Measurements from ENCODE around the gene C19orf38. TPM values are rescaled to one million over a fixed set of nuclear protein-coding genes. Genes with fewer than 3 reads are reported as not detected.

The C19orf38 gene
- total RNA-seq, 4 donors from 2014 or later = 20.6 TPM; not detected in 3

GRCh38 chr19:10894911-10895213, 46.6 kb downstream of the C19orf38 start:
- H3K27me3 ChIP-seq = no peaks in the 10 kb centered on the region
- TF ChIP-seq CTCF (IDR thresholded peaks at IDR 0.05) (no peak), POLR2A (IDR thresholded peaks at IDR 0.05) (no peak)

GRCh38 chr19:10895363-10895762, 47.1 kb downstream of the C19orf38 start:
- TF ChIP-seq POLR2A (IDR thresholded peaks at IDR 0.05) (no peak), CTCF (IDR thresholded peaks at IDR 0.05) (no peak)
- Histone ChIP-seq H3K4me1 (peaks cover 0 to 52% (median 0%) of the 10 kb centered on the region in 4 donors), H3K27me3 (no peaks in the 10 kb centered on the region), H3K4me3 (no peak overlapping the region), H3K27ac (no peak overlapping the region), H3K9me3 (no peaks in the 10 kb centered on the region), H3K36me3 (no peaks in the 10 kb centered on the region)
- DNase-seq = no peak

More at GRCh38 chr19:10894911-10895213, 46.6 kb downstream of the C19orf38 start:
- peaks cover 0 to 52% (median 0%) of the 10 kb centered on the region in 4 donors for H3K4me1 ChIP-seq
- no peak overlapping the region for H3K4me3 ChIP-seq
- no peaks in the 10 kb centered on the region for H3K9me3 ChIP-seq
- no peak overlapping the region for H3K27ac ChIP-seq
- no peak for DNase-seq
- no peaks in the 10 kb centered on the region for H3K36me3 ChIP-seq

DNA sequence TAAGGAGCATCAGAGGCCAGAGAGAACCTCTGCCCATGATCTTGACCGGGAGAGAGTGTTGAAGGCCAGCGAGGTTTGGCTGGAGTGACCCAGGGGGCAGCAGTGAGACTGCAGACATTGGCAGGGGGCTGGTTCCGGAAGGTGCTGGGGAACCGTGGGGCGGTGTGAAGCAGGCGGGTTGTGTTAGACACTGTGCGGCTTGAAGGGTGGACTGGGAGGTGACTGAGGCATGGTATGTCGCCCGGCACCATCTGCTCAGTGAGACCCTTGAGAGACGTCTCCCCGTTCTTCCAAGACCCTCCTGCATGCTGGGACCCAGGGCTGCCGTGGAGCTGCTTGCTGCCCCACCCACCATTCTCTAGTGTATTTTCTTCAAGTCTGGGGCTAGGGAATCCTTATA, 47.7 kb downstream of the C19orf38 start:
- no peak overlapping the region for H3K27ac ChIP-seq
- H3K4me3 ChIP-seq = no peak overlapping the region
- H3K4me1 ChIP-seq = peaks cover 0 to 50% (median 0%) of the 10 kb centered on the region in 4 donors
- no peak for TF ChIP-seq POLR2A (IDR thresholded peaks at IDR 0.05)
- TF ChIP-seq CTCF (IDR thresholded peaks at IDR 0.05) = no peak
- no peaks in the 10 kb centered on the region for H3K36me3 ChIP-seq
- no peaks in the 10 kb centered on the region for H3K27me3 ChIP-seq
- no peaks in the 10 kb centered on the region for H3K9me3 ChIP-seq
- DNase-seq = no peak

DNA sequence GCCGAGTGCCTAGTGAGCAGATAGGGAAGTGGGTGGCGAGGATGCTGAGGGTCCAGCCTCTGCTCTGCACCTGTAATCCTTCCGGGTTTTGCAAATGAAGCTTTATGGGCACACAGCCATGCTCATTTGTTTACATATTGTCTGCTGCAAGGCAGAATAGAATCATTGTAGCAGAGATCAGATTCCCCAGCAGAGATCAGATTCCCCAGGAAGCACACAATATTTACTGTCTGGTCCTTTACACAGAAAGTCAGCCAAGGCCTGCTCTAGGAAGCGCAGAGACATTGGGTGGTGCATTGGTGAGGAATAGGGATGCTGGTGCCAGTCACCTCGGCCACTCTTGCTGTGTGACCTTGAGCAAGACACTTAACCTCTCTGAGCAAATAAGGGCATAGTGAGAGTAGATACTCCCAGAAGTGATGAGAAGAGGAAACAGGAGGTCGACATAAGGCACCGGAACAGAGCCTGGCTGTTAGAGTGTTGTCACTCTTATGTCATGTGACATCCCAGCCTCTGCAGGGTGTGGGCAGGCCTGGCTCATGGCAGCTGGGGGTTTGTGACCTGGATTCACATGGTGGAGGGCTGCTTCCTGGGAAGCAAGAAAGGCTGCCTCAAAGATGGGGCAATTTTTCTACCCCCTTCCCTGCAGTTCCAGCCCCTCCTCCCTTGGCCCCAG, 48.8 kb downstream of the C19orf38 start:
- DNase-seq = no peak
- no peak overlapping the region for H3K4me3 ChIP-seq
- H3K9me3 ChIP-seq = no peaks in the 10 kb centered on the region
- H3K27me3 ChIP-seq = no peaks in the 10 kb centered on the region
- no peaks in the 10 kb centered on the region for H3K36me3 ChIP-seq
- H3K27ac ChIP-seq = peak overlapping the region in 2 of 4 donors; percentile 11 to 30
- TF ChIP-seq CTCF (IDR thresholded peaks at IDR 0.05) (no peak), POLR2A (IDR thresholded peaks at IDR 0.05) (no peak)
- peaks cover 0 to 39% (median 0%) of the 10 kb centered on the region in 4 donors for H3K4me1 ChIP-seq

GRCh38 chr19:10898633-10899032, 50.4 kb downstream of the C19orf38 start:
- H3K4me1 ChIP-seq = peaks cover 0 to 31% (median 0%) of the 10 kb centered on the region in 4 donors
- H3K27me3 ChIP-seq = no peaks in the 10 kb centered on the region
- TF ChIP-seq POLR2A (IDR thresholded peaks at IDR 0.05) (no peak), CTCF (IDR thresholded peaks at IDR 0.05) (no peak)
- H3K27ac ChIP-seq = peak overlapping the region in 2 of 4 donors; percentile 59 to 62
- no peak overlapping the region for H3K4me3 ChIP-seq
- H3K9me3 ChIP-seq = no peaks in the 10 kb centered on the region
- H3K36me3 ChIP-seq = no peaks in the 10 kb centered on the region
- DNase-seq = no peak

Data from Peyer's patch (tissue), 4 donors.